AG09319 (cell line): Measurements from ENCODE around the gene FKBP4.

Experiments used
- DNase-seq: peaks from one replicate; pipeline ENCODE4 v3.0.0-alpha.2; 2010; ENCODE audit warnings: low read depth; ENCODE audit errors: extremely low read depth
- CTCF ChIP-seq: IDR thresholded peaks from 2 replicates; pipeline ENCODE4 v1.5.1; 2011; ENCODE audit warnings: low read depth, mild to moderate bottlenecking, inconsistent platforms, low read length, moderate library complexity

FKBP4 gene

GRCh38 chr12:2841056-2841650 lies 46.4 kb downstream of the FKBP4 start:
- DNase-seq, result no peak
- no peak for TF ChIP-seq CTCF

DNA sequence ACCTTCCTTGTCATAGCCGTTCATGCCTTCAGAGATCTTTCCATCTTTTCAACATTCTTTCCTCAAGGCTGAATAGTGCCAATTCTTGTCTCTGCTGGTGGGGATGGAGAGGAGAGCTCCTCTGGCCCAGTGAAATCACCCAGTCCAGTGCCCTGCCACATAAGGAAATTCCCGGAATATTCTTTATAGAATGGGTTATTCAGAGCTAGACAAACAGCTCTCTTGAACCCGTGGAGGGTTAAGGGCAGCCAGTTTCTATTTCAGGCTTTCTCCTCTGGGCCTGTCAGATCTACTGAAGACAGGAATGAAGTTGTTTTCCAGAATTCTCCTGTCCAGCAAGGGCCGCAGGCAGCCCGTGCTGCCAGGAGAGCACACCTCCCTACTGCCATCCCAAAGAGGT lies 48.2 kb downstream of the FKBP4 start:
- no peak for DNase-seq
- TF ChIP-seq CTCF, result no peak

DNA sequence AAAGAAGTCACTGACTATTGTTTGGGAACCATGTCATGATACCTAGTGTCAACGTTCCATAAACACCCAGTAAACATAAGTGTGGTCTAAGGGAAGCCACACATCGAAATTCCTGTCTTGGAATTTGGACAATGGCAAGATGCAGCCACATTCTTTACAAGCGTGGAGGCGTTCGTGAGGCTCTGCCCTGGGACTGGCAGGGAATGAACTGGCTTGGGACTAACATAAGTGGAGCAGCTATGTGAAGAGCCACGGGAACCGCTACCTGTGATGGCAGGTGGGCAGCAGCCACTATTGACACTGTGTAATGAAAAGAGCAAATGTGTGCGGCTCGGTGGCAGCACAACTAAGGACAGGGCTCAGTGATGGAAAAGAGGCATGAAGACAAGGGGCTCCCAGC lies 50.0 kb downstream of the FKBP4 start:
- no peak for DNase-seq
- no peak for TF ChIP-seq CTCF

GRCh38 chr12:2845280-2845679 lies 50.5 kb downstream of the FKBP4 start:
- DNase-seq, result no peak
- TF ChIP-seq CTCF, result no peak

DNA sequence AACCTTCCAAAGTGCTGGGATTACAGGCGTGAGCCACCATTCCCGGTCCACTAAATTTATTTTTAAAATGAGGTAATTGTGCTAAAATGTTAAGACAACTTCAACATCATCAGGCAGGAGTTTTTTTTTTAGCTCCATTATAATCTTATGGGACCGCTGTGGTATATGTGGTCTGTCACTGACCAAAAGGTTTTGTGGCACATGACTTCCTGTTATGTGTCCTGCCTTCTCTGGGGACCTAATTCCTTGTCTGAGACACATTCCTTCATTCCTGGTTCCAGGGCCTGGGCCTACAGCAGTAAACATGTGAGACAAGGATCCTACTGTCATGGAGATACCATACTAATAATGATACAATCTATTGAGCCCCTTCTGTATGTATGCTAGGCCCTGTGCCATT lies 57.2 kb downstream of the FKBP4 start:
- DNase-seq, result no peak
- TF ChIP-seq CTCF, result no peak

DNA sequence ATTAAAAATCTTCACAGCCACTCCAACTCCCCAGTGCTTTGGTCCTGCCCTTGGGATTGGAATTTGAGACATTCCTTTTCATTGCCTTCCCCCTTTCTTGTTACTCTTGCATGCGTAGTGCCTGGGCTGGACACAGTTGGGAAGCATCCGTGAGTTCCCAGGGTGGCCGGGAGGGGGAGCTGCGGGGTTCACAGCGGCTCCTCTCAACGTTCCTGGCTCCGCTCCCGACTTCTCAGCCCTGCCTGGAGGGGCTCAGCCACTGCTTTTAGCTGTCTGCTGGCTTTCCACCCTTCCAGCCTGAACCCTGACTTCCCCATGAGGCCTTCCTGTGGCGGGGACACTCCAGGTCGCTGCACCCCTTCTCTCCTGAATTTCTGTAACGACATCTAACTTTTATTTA lies 58.9 kb downstream of the FKBP4 start:
- DNase-seq, result no peak
- TF ChIP-seq CTCF, result peak; percentile 94
